ENCODE measurements around the gene DTX3.

GRCh38 chr12:57621497-57622292, 17.1 kb downstream of the DTX3 start:
- TF ChIP-seq GATA2 (IDR thresholded peaks at IDR 0.05; ENCODE audit: low read depth, low read length) (no peak), GATA3 (IDR thresholded peaks at IDR 0.05; ENCODE audit: low read depth, low read length) (no peak)

Measured in SH-SY5Y (cell line).